Measurements from ENCODE around the gene LGMN.
"Not testable (repeated sequence)": the region's sequence is repeated elsewhere in the genome, so short reads cannot be mapped to it uniquely, and the experiment has no call there.

The LGMN gene

DNA sequence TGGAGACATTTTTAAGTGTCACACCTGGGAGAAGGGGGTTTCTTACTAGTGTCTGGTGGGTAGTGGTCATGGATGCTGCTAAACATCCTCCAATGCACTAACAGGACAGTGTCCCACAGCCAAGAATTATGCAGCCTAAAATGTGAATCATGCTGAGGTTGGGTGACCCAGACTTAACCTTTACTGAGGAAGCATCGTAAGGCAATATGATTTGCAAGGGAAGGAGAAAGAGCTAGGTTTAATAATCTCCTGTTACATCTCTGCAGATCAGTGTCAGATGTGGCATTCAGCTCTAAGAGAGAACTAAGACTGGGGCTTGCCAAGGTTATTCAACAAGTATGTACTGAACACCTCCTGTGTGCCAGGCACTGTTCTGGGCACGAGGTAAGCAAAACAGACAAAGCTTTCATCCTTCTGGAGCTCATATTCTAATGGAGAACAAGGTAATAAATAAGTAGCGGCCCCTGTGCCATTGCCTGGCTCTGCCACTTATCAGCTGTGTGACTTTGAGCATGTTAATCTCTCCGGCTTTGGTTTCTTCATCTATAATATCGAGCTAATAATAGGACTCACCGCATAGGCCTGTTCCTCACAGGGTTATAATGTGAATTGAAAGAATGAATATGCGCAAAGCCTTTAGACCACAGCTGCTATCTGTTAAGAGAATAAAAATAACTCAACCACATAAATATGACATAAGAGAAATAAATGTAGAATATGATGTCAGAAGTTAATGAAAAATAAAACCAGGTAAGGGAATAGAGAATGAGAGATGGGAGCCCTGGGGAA is 32.2 kb upstream of the LGMN start:
- Histone ChIP-seq H3K27me3 (ENCODE audit: control insufficient read depth, insufficient read depth, low read length) (no peaks in the 10 kb centered on the region), H3K4me1 (ENCODE audit: control insufficient read depth, insufficient read depth, low read length) (no peaks in the 10 kb centered on the region), H3K4me3 (ENCODE audit: low read length) (no peak overlapping the region), H3K27ac (ENCODE audit: low read depth, low read length) (no peak overlapping the region), H3K9ac (ENCODE audit: low read length) (no peak overlapping the region), H3K36me3 (ENCODE audit: control insufficient read depth, insufficient read depth, low read length) (no peaks in the 10 kb centered on the region)

DNA sequence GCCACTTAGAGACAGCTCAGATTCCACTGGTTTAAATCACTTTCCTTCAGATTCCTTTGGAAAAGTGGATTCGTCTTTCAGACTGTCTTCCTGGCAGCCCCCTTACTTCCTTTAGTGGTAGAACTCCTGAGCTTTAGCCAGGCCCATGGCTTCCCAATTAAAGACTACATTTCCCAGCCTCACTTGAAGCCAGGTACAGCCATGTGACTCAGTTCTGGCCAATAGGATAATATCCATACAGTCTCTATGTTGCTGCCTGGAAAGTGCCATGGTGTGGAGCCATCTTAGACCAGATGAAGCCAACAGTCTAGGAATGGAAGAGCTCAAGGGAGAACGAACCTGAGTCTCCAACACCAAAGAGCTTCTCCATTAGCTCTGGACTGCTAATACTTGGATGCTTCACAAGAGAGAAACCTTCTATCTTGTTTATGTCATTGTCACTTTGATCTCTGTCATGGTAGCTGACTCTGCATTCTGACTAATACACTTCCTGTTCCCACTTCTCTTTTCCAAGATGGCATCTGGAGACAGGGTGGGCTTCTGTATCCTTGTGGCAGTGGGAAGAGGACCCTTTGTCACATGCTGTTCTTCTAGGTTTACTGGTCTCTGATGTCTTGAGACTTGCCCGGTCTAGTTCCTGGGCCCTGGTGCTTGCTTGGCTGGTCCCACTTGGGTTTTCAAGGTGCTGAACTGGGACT is 30.6 kb upstream of the LGMN start:
- not testable (repeated sequence) for H3K4me1 ChIP-seq (ENCODE audit: control insufficient read depth, insufficient read depth, low read length); H3K4me3 ChIP-seq (ENCODE audit: low read length); H3K36me3 ChIP-seq (ENCODE audit: control insufficient read depth, insufficient read depth, low read length); H3K9ac ChIP-seq (ENCODE audit: low read length); H3K27me3 ChIP-seq (ENCODE audit: control insufficient read depth, insufficient read depth, low read length); H3K27ac ChIP-seq (ENCODE audit: low read depth, low read length)

DNA sequence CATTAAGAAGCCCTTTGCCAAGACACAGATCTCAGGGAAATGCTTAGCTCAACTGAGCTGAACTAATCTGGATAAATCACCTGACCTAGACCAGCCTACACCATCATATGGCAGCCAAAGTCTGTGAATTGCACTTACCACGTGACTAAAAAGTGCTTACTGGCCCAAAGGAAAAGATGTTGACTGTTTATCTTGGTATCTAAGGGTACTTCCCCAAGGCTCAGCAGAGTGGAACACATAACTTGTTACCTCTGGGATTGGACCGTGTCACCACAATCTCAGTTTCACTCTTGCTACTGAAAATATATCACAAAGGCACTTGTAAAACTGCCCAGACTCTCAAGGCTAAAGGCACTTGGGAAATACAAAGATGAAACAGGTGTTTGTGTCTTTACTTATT is 26.9 kb upstream of the LGMN start:
- H3K27me3 ChIP-seq (ENCODE audit: control insufficient read depth, insufficient read depth, low read length); H3K4me1 ChIP-seq (ENCODE audit: control insufficient read depth, insufficient read depth, low read length); H3K36me3 ChIP-seq (ENCODE audit: control insufficient read depth, insufficient read depth, low read length); H3K4me3 ChIP-seq (ENCODE audit: low read length); H3K9ac ChIP-seq (ENCODE audit: low read length); H3K27ac ChIP-seq (ENCODE audit: low read depth, low read length): not testable (repeated sequence)

DNA sequence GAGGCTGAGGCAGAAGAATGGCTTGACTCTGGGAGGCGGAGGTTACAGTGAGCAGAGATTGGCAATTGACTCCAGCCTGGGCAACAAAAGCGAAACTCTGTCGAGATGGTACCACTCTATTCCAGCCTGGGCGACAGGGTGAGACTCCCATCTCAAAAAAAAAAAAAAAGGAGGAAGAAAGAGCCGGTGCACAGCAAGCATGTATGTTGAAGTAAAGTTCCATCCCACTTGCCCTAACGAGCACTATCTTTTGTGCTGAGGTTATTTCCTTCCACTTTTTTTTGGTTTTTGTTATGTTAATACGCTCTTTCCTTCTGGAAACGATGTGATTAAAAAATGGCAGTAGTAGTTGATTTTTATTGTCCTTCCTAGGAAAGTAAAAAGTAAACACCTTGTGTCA is 26.1 kb upstream of the LGMN start:
- Histone ChIP-seq H3K27me3 (ENCODE audit: control insufficient read depth, insufficient read depth, low read length) (no peaks in the 10 kb centered on the region), H3K9ac (ENCODE audit: low read length) (no peak overlapping the region), H3K36me3 (ENCODE audit: control insufficient read depth, insufficient read depth, low read length) (no peaks in the 10 kb centered on the region), H3K4me1 (ENCODE audit: control insufficient read depth, insufficient read depth, low read length) (no peaks in the 10 kb centered on the region), H3K27ac (ENCODE audit: low read depth, low read length) (no peak overlapping the region), H3K4me3 (ENCODE audit: low read length) (no peak overlapping the region)

DNA sequence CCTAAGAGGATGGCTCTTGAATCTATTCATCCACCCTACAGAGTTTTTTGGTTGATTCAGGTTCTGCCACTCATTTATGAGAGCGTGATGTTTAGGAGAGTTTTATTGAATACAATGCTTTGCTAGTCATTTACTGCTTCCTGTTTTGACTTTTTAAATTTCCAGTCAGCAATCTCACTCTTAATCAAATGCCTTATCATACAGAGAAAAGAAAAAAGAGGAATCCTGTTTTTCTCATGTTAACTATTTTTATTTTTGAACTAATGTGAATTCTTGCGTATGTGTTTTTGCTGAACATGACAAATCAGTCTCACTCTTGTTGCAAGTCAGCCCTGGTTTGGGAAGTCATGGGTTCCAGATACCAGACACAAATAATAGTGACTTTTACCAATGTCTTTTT is 22.1 kb upstream of the LGMN start:
- Histone ChIP-seq H3K27ac (ENCODE audit: low read depth, low read length) (no peak overlapping the region), H3K4me1 (ENCODE audit: control insufficient read depth, insufficient read depth, low read length) (no peaks in the 10 kb centered on the region), H3K36me3 (ENCODE audit: control insufficient read depth, insufficient read depth, low read length) (no peaks in the 10 kb centered on the region), H3K9ac (ENCODE audit: low read length) (no peak overlapping the region), H3K27me3 (ENCODE audit: control insufficient read depth, insufficient read depth, low read length) (no peaks in the 10 kb centered on the region), H3K4me3 (ENCODE audit: low read length) (no peak overlapping the region)

DNA sequence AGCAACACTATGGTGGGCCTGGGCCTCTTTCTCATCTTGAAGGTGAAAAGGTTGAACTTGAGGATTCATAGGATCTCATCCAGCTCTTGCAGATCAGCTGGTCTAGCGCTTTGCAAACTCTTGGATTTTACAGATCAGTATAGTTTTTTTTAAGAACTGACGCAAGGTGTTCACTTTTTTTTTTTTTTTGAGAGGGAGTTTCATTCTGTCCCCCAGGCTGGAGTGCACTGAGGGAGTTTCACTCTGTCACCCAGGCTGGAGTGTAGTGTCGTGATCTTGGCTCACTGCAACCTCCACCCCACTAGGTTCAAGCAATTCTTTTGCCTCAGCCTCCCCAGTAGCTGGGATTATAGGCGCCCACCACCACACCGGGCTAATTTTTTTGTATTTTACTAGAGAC is 20.4 kb upstream of the LGMN start:
- Histone ChIP-seq H3K4me1 (ENCODE audit: control insufficient read depth, insufficient read depth, low read length) (no peaks in the 10 kb centered on the region), H3K27ac (ENCODE audit: low read depth, low read length) (no peak overlapping the region), H3K9ac (ENCODE audit: low read length) (no peak overlapping the region), H3K27me3 (ENCODE audit: control insufficient read depth, insufficient read depth, low read length) (no peaks in the 10 kb centered on the region), H3K36me3 (ENCODE audit: control insufficient read depth, insufficient read depth, low read length) (no peaks in the 10 kb centered on the region), H3K4me3 (ENCODE audit: low read length) (no peak overlapping the region)

DNA sequence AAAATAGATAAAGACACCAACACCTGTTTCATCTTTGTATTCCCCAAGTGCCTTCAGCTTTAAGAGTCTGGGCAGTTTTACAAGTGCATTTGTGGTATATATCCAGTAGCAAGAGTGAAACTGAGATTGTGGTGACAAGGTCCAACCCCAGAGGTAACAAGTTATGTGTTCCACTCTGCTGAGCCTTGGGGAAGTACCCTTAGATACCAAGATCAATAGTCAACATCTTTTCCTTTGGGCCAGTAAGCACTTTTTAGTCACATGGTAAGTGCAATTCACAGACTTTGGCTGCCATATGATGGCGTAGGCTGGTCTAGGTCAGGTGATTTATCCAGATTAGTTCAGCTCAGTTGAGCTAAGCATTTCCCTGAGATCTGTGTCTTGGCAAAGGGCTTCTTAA is 19.8 kb upstream of the LGMN start:
- not testable (repeated sequence) for H3K27me3 ChIP-seq (ENCODE audit: control insufficient read depth, insufficient read depth, low read length); H3K36me3 ChIP-seq (ENCODE audit: control insufficient read depth, insufficient read depth, low read length); H3K4me1 ChIP-seq (ENCODE audit: control insufficient read depth, insufficient read depth, low read length); H3K4me3 ChIP-seq (ENCODE audit: low read length); H3K9ac ChIP-seq (ENCODE audit: low read length); H3K27ac ChIP-seq (ENCODE audit: low read depth, low read length)

DNA sequence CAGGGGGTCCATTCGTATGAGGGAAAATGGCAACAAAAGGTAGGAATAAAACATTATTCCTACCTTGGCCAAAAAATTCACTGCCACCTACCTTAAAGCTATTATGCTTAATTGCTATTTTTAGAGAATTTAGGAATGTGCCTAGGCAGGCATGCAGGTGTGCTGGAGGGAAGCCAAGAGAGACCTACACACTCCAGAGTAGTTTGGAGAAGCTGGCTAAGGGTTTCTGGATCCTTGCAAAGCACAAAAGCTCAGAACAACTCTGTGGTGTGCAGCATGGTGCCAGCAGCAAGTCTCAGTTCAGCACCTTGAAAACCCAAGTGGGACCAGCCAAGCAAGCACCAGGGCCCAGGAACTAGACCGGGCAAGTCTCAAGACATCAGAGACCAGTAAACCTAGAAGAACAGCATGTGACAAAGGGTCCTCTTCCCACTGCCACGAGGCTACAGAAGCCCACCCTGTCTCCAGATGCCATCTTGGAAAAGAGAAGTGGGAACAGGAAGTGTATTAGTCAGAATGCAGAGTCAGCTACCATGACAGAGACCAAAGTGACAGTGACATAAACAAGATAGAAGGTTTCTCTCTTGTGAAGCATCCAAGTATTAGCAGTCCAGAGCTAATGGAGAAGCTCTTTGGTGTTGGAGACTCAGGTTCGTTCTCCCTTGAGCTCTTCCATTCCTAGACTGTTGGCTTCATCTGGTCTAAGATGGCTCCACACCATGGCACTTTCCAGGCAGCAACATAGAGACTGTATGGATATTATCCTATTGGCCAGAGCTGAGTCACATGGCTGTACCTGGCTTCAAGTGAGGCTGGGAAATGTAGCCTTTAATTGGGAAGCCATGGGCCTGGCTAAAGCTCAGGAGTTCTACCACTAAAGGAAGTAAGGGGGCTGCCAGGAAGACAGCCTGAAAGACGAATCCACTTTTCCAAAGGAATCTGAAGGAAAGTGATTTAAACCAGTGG is 15.5 kb upstream of the LGMN start:
- H3K4me1 ChIP-seq (ENCODE audit: control insufficient read depth, insufficient read depth, low read length); H3K9ac ChIP-seq (ENCODE audit: low read length); H3K27ac ChIP-seq (ENCODE audit: low read depth, low read length); H3K27me3 ChIP-seq (ENCODE audit: control insufficient read depth, insufficient read depth, low read length); H3K36me3 ChIP-seq (ENCODE audit: control insufficient read depth, insufficient read depth, low read length); H3K4me3 ChIP-seq (ENCODE audit: low read length): not testable (repeated sequence)

DNA sequence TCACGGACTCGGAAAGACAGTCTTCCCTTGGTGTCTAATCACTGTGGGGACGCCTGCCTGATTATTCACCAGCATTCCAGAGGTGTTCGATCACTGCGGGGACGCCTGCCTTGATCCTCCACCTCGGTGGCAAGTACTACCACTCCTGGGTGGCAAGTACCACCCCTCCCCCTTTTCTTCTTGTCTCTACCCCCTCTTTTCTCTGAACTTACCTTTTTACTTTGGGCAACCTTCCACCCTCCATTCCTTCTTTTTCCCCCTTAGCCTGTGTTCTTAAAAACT is 12.0 kb upstream of the LGMN start:
- no peaks in the 10 kb centered on the region for H3K36me3 ChIP-seq (ENCODE audit: control insufficient read depth, insufficient read depth, low read length)
- H3K4me3 ChIP-seq (ENCODE audit: low read length) = no peak overlapping the region
- no peaks in the 10 kb centered on the region for H3K27me3 ChIP-seq (ENCODE audit: control insufficient read depth, insufficient read depth, low read length)
- no peaks in the 10 kb centered on the region for H3K4me1 ChIP-seq (ENCODE audit: control insufficient read depth, insufficient read depth, low read length)
- H3K27ac ChIP-seq (ENCODE audit: low read depth, low read length) = no peak overlapping the region
- H3K9ac ChIP-seq (ENCODE audit: low read length) = no peak overlapping the region

DNA sequence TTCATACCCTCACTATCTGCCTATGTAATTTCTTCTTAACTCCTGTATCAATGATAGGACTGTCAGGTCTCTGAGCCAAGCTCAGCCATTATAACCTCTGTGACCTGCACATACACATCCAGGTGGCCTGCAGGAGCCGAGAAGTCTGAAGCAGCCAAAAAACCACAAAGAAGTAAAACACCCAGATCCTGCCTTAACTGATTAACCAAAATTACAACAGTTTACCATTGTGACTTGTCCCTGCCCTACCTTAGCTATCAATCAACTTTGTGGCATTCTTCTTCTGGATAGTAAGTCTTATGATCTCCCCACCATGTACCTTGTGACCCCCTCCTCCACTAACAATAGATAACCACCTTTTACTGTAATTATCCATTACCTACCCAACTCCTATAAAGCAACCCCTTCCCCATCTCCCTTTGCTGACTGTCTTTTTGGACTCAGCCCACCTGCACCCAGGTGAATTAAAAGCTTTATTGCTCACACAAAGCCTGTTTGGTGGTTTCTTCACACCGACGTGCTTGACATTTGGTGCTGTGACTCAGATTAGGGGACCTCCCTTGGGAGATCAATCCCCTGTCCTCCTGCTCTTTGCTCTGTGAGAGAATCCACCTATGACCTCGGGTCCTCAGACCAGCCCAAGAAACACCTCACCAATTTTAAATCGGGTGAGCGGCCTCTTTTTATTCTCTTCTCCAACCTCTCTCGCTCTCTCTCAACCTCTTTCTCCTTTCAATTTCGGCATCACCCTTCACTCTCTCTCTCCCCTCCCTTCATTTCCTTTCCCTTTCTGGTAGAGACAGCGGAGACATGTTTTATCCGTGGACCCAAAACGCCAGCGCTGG is 11.5 kb upstream of the LGMN start:
- H3K27me3 ChIP-seq (ENCODE audit: control insufficient read depth, insufficient read depth, low read length) = no peaks in the 10 kb centered on the region
- no peak overlapping the region for H3K4me3 ChIP-seq (ENCODE audit: low read length)
- no peaks in the 10 kb centered on the region for H3K4me1 ChIP-seq (ENCODE audit: control insufficient read depth, insufficient read depth, low read length)
- no peak overlapping the region for H3K9ac ChIP-seq (ENCODE audit: low read length)
- no peak overlapping the region for H3K27ac ChIP-seq (ENCODE audit: low read depth, low read length)
- no peaks in the 10 kb centered on the region for H3K36me3 ChIP-seq (ENCODE audit: control insufficient read depth, insufficient read depth, low read length)

DNA sequence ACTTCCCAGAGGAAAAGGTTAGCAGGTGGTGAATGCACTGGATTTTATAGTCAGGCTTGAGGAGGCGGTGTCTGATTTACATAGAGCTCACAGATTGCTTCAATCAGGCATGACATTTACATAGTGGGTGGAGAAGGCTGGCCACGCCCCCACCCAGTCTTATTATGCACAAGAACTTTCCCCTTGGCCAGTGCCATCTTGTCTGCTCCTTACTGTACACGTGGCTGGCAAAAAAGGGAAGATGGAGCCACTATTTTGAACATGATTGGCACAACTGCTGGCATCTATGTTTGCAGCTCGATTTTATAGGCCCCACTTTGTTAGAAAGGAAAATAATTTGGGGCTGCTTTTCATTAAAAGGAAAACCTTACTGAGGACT is 10.9 kb upstream of the LGMN start:
- Histone ChIP-seq H3K27me3 (ENCODE audit: control insufficient read depth, insufficient read depth, low read length) (no peaks in the 10 kb centered on the region), H3K4me1 (ENCODE audit: control insufficient read depth, insufficient read depth, low read length) (no peaks in the 10 kb centered on the region), H3K36me3 (ENCODE audit: control insufficient read depth, insufficient read depth, low read length) (no peaks in the 10 kb centered on the region), H3K4me3 (ENCODE audit: low read length) (no peak overlapping the region), H3K27ac (ENCODE audit: low read depth, low read length) (no peak overlapping the region), H3K9ac (ENCODE audit: low read length) (no peak overlapping the region)

DNA sequence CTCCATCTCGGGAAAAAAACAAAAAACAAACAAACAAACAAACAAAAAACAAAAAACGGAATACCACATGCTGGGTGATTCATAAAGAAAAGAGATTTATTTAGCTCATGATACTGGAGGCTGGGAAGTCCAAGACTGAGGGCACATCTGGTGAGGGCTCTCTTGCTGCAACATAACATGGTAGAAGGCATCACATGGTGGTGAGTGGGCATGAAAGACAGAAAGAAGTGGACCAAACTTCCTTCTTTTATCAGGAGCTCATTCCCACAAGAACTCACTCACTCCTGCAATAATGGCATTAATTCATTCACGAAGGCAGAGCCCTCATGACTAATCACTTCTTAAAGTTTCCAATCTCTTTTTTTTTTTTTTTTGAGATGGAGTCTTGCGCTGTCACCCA is 8.0 kb upstream of the LGMN start:
- H3K27me3 ChIP-seq (ENCODE audit: control insufficient read depth, insufficient read depth, low read length) = no peaks in the 10 kb centered on the region
- no peaks in the 10 kb centered on the region for H3K36me3 ChIP-seq (ENCODE audit: control insufficient read depth, insufficient read depth, low read length)
- no peak overlapping the region for H3K9ac ChIP-seq (ENCODE audit: low read length)
- H3K4me1 ChIP-seq (ENCODE audit: control insufficient read depth, insufficient read depth, low read length) = no peaks in the 10 kb centered on the region
- H3K27ac ChIP-seq (ENCODE audit: low read depth, low read length) = no peak overlapping the region
- H3K4me3 ChIP-seq (ENCODE audit: low read length) = no peak overlapping the region
